GM12873 (cell line): ENCODE results near the gene EPS8.

Source experiments
- TF ChIP-seq, protein P1 (sequence below): IDR thresholded peaks from 2 replicates; pipeline ENCODE4 v1.5.1; 2012; ENCODE audit warnings: low read depth, mild to moderate bottlenecking, moderate library complexity, low read length, control low read depth; ENCODE audit not compliant: insufficient read depth; ENCODE audit errors: missing control alignments

The EPS8 gene

DNA sequence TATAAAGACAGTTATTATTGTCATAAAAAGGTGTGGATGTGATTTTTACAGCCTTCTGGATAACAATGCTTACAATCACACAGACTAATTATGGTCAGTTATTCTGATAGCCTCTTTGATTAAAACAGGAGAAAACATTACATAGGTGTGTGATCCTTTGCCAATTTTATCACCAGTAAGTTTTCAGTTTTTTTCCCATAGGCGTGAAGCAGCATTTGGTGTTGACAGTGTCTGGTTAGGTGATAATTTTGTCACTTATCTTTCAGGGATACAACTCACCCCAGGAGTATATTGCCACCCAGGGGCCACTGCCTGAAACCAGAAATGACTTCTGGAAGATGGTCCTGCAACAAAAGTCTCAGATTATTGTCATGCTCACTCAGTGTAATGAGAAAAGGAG is 208.8 kb downstream of the EPS8 start:
- TF ChIP-seq, protein P1, sequence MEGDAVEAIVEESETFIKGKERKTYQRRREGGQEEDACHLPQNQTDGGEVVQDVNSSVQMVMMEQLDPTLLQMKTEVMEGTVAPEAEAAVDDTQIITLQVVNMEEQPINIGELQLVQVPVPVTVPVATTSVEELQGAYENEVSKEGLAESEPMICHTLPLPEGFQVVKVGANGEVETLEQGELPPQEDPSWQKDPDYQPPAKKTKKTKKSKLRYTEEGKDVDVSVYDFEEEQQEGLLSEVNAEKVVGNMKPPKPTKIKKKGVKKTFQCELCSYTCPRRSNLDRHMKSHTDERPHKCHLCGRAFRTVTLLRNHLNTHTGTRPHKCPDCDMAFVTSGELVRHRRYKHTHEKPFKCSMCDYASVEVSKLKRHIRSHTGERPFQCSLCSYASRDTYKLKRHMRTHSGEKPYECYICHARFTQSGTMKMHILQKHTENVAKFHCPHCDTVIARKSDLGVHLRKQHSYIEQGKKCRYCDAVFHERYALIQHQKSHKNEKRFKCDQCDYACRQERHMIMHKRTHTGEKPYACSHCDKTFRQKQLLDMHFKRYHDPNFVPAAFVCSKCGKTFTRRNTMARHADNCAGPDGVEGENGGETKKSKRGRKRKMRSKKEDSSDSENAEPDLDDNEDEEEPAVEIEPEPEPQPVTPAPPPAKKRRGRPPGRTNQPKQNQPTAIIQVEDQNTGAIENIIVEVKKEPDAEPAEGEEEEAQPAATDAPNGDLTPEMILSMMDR: peak; percentile 13

DNA sequence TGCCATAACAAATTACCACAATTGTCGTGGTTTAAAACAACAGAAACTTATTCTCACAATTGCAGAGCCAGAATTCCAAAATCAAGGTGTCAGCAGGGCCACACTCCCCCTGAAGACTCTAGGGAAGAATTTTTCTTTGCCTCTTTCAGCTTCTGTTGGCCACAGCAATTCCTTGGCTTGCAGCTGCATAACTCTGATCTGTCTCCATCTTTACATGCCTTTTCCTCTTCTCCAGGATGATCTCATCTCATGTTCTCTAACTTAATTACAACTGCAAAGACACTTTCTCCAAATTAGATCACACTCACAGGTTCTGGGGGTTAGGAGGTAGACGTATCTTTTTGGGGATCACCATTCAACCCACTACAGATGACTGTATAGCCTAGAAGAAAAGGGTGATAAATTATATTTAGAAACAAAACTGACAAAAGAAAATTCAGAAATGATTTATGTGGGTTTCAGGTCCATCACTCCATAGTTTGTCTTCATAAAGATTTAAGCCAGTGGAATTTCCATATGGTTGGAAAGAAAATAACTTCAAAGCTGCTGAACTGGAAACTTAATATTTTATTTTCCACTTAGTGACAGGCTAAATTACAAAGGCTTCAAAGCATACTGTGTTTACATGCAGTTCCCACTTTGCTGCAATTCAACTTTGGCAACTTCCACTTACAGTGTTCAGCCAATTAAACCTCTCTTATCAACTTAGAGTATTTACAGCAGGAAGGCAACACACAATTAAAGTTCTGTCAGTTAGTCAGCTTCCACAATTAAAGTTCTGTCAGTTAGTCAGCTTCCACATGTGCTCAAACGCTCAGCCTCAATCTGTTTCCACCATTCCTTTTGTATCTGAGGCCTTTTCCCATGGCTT is 213.3 kb downstream of the EPS8 start:
- TF ChIP-seq, protein P1: no peak

DNA sequence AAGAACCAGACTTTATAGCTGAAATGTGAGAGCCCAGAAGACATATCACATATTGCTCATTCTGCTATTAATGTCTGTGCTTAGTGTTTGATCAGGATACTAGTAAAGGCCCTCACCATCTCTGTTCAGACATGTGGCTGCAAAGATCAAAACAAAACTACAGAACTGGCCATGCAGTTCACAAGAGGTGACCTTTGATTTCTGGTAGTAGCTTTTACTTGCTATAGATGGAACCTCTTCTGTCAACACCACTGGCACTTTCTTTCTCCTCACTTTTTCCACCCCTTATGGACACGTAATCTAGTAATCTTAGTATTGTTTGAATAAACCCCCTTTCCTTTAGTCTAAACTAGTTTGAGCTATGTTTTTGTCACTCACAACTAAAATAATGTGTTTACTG is 214.8 kb downstream of the EPS8 start:
- TF ChIP-seq, protein P1: no peak
